Measurements from ENCODE around the gene KIAA1217.
"Not testable (repeated sequence)": the region's sequence is repeated elsewhere in the genome, so short reads cannot be mapped to it uniquely, and the experiment has no call there.

KIAA1217 gene

GRCh38 chr10:24288581-24288980 lies 79.6 kb downstream of the KIAA1217 start:
- ATAC-seq, result no peak
- no peak for DNase-seq

- DNase-seq (no peak), ATAC-seq (no peak)
Measured at GRCh38 chr10:24289235-24289634, 80.3 kb downstream of the KIAA1217 start.

GRCh38 chr10:24292304-24293293 lies 83.7 kb downstream of the KIAA1217 start:
- DNase-seq (no peak), ATAC-seq (no peak)

- DNase-seq, result no peak
- no peak for ATAC-seq
Measured at GRCh38 chr10:24299578-24300260, 90.8 kb downstream of the KIAA1217 start.

DNA sequence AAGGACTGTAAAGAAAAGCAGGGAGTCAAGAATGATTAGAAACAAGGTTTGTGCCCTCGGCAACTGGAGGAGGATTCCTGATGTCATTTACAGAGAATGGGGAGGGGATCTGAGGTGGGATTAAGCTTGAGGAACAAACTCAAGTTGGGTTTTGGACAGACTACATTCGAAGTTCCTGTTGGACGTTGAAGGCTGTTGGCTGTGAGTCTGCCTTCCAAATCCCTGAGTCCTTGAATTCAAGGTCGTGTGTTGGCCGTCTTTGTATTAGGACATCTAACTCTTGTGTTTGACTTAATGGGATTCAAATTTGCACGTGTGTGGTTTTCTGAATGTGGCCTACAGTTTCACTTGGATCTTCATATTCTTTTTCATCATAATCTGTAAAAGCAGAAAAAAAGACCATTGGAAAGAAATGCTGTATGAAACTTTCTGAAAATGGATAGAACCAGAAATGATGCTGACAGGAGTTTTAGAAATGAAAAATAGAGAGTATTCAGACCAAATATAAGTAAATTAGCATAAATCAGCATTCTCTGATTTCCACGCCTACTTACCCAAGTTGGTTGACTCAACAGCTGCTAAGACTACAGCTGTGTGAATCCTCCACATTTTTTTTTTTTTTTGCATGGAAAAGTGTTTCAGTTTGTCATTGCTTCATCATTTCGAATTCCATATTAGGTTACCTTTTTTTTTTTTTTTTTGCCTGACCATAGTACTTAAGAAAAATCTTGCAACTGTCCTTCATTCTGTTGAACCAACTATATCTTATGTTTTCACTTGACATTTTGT lies 94.8 kb downstream of the KIAA1217 start:
- DNase-seq, result no peak
- no peak for ATAC-seq

- DNase-seq (no peak), ATAC-seq (no peak)
Measured at GRCh38 chr10:24305551-24306506, 96.9 kb downstream of the KIAA1217 start.

DNA sequence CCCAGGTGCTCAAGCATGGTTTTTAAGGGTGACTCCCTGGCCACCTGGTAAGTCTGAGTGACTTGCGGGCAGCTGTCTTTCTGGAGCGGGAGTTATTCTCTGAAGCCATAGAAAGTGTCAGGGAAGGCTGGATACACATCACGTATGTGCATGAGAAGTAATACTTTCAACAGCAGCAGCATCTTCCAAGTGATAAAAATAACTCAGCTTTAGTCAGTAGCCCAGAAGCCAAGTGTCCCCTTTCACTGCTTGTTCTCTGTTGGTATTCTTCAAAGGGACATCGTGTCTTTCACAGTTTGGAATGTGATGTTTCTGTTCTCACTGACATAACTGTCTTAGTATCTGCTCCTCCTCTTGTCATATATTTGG lies 97.6 kb downstream of the KIAA1217 start:
- ATAC-seq (no peak), DNase-seq (no peak)

DNA sequence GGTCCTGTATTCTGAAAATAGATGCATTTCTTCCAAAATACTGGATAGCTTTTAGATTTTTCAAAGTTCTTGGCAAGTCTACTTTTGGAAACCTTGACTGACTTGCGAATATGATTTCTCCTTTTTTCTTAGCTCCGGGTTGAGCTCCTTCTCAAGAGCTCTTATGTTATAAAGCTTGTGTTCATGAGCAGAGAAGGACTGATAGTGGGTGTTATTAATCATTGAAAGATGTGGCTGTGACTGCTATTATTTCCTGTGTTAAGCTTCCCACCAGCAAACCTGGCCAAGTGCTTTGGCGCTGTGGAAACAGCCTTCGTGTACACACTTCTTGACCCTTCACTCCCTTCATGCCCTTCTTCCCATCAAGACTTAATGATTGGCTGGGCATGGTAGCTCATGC lies 98.2 kb downstream of the KIAA1217 start:
- no peak for ATAC-seq
- no peak for DNase-seq

DNA sequence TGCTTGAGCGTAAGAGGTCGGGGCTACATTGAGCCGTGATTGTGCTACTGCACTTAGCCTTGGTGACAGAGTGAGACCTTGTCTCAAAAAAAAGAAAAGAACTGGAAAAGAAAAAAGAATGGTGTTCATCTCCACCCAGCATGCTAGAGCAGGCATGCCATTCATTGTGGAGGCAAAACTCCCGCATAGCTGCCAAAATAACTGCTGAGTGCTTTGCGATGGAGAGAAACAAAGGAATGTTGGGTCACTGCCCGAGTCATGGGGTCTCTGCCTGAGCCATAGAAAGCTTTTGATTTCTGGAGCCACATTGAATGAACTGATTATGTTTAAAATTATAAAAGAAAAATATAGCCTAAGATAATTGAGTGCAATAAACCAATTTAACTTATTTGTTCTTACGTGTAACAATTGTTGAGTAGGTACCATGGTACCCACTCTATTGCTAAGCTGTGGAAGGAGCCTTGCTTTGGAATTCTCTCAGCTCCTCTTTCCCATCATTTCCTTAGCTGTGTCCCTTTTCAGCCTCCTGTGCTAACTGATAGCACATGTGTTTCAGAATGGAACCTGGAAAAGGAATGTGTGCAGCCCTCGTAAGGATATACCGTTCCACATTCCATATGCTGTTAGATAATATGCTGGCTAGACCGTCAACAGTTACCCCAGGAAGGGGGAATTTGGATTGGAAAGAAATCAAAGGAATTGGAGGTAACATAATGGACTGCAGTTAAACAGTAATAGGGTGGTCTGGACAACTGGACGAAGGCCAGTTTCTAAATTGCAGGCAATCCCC lies 99.0 kb downstream of the KIAA1217 start:
- ATAC-seq (no peak), DNase-seq (no peak)

GRCh38 chr10:24310104-24310503 lies 101.2 kb downstream of the KIAA1217 start:
- ATAC-seq, result no peak
- DNase-seq, result no peak

GRCh38 chr10:24311888-24312287 lies 103.0 kb downstream of the KIAA1217 start:
- ATAC-seq (no peak), DNase-seq (no peak)

DNA sequence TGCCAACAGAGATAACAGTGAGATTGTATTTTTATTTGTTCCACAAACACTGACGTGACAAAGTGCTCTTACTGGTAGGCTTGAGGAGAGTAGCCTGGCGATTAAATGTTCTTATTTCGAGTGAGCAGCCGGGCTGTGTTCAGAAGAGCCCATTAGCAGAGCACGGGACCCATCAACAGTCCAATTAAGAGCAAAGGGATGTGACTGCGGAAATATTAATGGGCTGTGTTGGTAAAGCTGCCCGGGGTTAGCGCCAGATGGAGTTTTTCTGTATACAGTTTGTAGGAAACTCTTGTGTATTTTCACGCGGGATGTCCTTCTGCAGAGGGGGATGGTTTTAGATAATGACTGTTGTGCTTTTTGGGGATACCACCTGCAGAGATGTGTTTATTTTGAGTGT lies 104.3 kb downstream of the KIAA1217 start:
- no peak for ATAC-seq
- DNase-seq, result no peak

- DNase-seq (no peak), ATAC-seq (no peak)
Measured at GRCh38 chr10:24315211-24315610, 106.3 kb downstream of the KIAA1217 start.

- DNase-seq (no peak), ATAC-seq (no peak)
Measured at GRCh38 chr10:24318517-24318916, 109.6 kb downstream of the KIAA1217 start.

- no peak for ATAC-seq
- no peak for DNase-seq
Measured at GRCh38 chr10:24320373-24320772, 111.4 kb downstream of the KIAA1217 start.

GRCh38 chr10:24324651-24325050 lies 115.7 kb downstream of the KIAA1217 start:
- ATAC-seq (no peak), DNase-seq (no peak)

DNA sequence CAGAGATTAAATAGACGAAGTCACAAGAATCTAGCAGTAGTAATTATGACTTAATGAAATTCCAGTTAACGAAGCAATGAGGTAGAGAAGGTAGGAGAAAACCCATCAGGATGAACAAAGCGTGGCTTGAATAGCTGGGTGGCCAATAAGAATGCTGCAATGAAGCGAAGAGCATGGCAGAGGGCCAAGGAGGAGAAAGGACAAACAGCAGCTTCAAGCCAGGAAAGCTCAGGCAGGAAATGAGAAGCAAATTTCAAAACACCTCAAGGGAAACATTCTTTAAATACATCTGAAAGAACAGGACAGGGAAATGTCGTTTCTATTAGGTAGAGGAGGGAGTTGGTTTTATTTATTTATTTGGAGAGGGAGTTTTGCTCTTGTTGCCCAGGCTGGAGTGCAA lies 122.5 kb downstream of the KIAA1217 start:
- ATAC-seq (no peak), DNase-seq (no peak)

- ATAC-seq (no peak), DNase-seq (no peak)
Measured at GRCh38 chr10:24333736-24334135, 124.8 kb downstream of the KIAA1217 start.

DNA sequence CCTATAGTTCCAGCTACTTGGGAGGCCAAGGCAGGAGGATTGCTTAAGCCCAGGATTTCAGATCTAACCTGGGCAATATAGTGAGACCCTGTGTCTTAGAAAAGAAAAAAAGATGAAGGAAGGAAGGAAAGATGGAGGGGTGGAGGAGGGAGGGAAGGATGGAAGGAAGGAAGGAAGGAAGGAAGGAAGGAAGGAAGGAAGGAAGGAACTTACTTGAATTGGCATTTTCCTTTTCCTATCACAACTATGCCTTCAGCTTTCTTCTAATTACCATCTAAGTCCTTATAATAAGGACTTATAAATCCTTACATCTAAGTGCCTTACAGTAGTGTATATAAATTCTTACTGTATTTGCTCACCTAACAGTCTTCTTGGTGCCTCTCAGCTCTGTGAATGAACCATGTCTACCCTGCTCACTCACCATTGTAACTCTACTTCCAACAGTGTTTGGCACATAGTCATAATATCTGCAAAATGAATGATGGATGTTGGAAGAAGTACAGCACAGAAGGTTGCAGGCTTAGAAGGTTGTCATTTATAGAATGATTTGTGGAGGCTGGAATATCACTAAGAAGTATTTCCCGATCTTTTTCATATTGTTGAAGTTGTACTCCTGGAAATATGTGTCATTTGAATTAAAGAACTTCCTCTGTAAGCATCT lies 125.5 kb downstream of the KIAA1217 start:
- no peak for ATAC-seq
- no peak for DNase-seq

- ATAC-seq, DNase-seq: not testable (repeated sequence)
Measured at GRCh38 chr10:24337723-24338122, 128.8 kb downstream of the KIAA1217 start.

Data from stimulated activated naive CD8-positive, alpha-beta T cell treated with anti-CD3 and anti-CD28 coated beads, Interleukin-15, Interleukin-2, amounts not matched to agents 100 U/mL and 50 U/mL, for 24 hours (primary cell).